ENCODE results near the gene LCORL. TPM values are rescaled to one million over a fixed set of nuclear protein-coding genes. Genes with fewer than 3 reads are reported as not detected.

LCORL gene
- total RNA-seq, 1 donor: 15.9 TPM

DNA sequence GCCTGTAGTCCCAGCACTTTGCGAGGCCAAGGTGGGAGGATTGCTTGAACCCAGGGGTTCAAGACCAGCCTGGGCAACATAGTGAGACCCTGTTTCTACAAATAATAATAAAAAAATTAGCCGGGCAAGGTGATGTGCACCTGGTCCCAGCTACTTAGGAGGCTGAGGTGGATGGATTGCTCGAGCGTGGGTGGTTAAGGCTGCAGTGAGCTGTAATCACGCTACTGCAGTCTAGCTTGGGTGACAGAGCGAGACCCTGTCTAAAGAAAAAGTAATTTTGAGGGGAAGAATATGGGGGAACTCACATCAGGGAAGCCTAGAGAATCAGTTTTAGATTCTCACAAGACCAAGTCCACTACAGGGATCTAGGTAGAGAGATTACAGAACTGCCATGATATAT, 28.9 kb upstream of the LCORL start:
- H3K4me1 ChIP-seq (ENCODE audit: insufficient read depth, low read length): no peaks in the 10 kb centered on the region
- no peak overlapping the region for H2AFZ ChIP-seq (ENCODE audit: low read length)
- TF ChIP-seq, protein P1, sequence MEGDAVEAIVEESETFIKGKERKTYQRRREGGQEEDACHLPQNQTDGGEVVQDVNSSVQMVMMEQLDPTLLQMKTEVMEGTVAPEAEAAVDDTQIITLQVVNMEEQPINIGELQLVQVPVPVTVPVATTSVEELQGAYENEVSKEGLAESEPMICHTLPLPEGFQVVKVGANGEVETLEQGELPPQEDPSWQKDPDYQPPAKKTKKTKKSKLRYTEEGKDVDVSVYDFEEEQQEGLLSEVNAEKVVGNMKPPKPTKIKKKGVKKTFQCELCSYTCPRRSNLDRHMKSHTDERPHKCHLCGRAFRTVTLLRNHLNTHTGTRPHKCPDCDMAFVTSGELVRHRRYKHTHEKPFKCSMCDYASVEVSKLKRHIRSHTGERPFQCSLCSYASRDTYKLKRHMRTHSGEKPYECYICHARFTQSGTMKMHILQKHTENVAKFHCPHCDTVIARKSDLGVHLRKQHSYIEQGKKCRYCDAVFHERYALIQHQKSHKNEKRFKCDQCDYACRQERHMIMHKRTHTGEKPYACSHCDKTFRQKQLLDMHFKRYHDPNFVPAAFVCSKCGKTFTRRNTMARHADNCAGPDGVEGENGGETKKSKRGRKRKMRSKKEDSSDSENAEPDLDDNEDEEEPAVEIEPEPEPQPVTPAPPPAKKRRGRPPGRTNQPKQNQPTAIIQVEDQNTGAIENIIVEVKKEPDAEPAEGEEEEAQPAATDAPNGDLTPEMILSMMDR (IDR thresholded peaks at IDR 0.05; ENCODE audit: extremely low read depth, low read depth, low read length): no peak
- no peaks in the 10 kb centered on the region for H3K27me3 ChIP-seq (ENCODE audit: insufficient read depth, low read length)
- no peaks in the 10 kb centered on the region for H3K79me2 ChIP-seq (ENCODE audit: insufficient read depth, low read length)
- H3K36me3 ChIP-seq (ENCODE audit: insufficient read depth, low read length): no peaks in the 10 kb centered on the region
- no peak for DNase-seq (ENCODE audit: insufficient read length, low spot score, missing footprints)
- no peak overlapping the region for H3K4me3 ChIP-seq (ENCODE audit: insufficient read depth, low read length)
- no peaks in the 10 kb centered on the region for H4K20me1 ChIP-seq (ENCODE audit: insufficient read depth, low read length)
- no peak overlapping the region for H3K4me2 ChIP-seq (ENCODE audit: insufficient read depth, low read length)
- no peaks in the 10 kb centered on the region for H3K9me3 ChIP-seq (ENCODE audit: low read depth, low read length)
- H3K27ac ChIP-seq (ENCODE audit: low read depth, low read length): no peak overlapping the region

DNA sequence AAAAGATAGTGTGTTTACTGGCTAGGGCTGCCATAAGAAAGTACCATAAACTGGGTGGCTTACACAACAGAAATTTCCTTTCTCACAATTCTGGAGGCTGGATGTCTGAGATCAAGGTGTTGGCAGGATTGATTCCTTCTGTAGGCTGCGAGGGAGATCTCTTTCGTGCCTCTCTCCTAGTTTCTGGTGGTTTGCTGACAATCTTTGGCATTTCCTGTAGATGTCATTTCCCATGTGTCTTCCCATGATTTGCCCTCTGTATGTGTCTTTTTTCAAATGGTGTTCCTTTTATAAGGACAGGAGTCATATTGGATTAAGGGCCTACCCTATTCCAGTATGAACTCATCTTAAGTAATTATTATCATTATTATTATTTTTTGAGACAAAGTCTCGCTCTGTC, 27.9 kb upstream of the LCORL start:
- H3K79me2 ChIP-seq (ENCODE audit: insufficient read depth, low read length): no peaks in the 10 kb centered on the region
- no peaks in the 10 kb centered on the region for H3K9me3 ChIP-seq (ENCODE audit: low read depth, low read length)
- H3K27me3 ChIP-seq (ENCODE audit: insufficient read depth, low read length): no peaks in the 10 kb centered on the region
- no peak for DNase-seq (ENCODE audit: insufficient read length, low spot score, missing footprints)
- H2AFZ ChIP-seq (ENCODE audit: low read length): no peak overlapping the region
- H3K36me3 ChIP-seq (ENCODE audit: insufficient read depth, low read length): no peaks in the 10 kb centered on the region
- TF ChIP-seq, protein P1 (IDR thresholded peaks at IDR 0.05; ENCODE audit: extremely low read depth, low read depth, low read length): no peak
- H4K20me1 ChIP-seq (ENCODE audit: insufficient read depth, low read length): no peaks in the 10 kb centered on the region
- no peak overlapping the region for H3K4me2 ChIP-seq (ENCODE audit: insufficient read depth, low read length)
- H3K4me1 ChIP-seq (ENCODE audit: insufficient read depth, low read length): no peaks in the 10 kb centered on the region
- H3K4me3 ChIP-seq (ENCODE audit: insufficient read depth, low read length): no peak overlapping the region
- no peak overlapping the region for H3K27ac ChIP-seq (ENCODE audit: low read depth, low read length)

DNA sequence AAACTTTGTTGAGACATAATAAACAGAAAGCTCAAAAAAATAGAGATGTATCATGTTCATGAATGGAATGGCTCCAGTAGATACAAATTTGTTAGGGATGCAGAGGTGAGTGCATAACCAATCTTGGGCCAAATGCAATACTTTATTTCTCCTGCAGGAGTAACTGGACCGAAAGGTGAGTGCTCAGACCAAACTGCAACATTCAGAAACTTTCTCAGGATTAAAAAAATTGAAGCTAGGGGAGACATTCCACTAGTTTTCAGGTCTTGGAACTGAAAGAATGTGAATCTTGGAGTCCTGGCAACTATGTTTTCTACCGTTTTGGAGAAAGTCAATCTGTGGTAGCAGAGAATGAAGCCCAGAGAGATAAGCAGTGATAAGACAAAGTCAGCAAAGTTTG, 21.2 kb upstream of the LCORL start:
- DNase-seq (ENCODE audit: insufficient read length, low spot score, missing footprints): no peak
- H3K9me3 ChIP-seq (ENCODE audit: low read depth, low read length): no peaks in the 10 kb centered on the region
- no peak overlapping the region for H2AFZ ChIP-seq (ENCODE audit: low read length)
- H3K27me3 ChIP-seq (ENCODE audit: insufficient read depth, low read length): no peaks in the 10 kb centered on the region
- H4K20me1 ChIP-seq (ENCODE audit: insufficient read depth, low read length): no peaks in the 10 kb centered on the region
- no peaks in the 10 kb centered on the region for H3K4me1 ChIP-seq (ENCODE audit: insufficient read depth, low read length)
- H3K79me2 ChIP-seq (ENCODE audit: insufficient read depth, low read length): no peaks in the 10 kb centered on the region
- TF ChIP-seq, protein P1 (IDR thresholded peaks at IDR 0.05; ENCODE audit: extremely low read depth, low read depth, low read length): no peak
- no peak overlapping the region for H3K4me2 ChIP-seq (ENCODE audit: insufficient read depth, low read length)
- no peak overlapping the region for H3K27ac ChIP-seq (ENCODE audit: low read depth, low read length)
- H3K36me3 ChIP-seq (ENCODE audit: insufficient read depth, low read length): no peaks in the 10 kb centered on the region
- no peak overlapping the region for H3K4me3 ChIP-seq (ENCODE audit: insufficient read depth, low read length)

DNA sequence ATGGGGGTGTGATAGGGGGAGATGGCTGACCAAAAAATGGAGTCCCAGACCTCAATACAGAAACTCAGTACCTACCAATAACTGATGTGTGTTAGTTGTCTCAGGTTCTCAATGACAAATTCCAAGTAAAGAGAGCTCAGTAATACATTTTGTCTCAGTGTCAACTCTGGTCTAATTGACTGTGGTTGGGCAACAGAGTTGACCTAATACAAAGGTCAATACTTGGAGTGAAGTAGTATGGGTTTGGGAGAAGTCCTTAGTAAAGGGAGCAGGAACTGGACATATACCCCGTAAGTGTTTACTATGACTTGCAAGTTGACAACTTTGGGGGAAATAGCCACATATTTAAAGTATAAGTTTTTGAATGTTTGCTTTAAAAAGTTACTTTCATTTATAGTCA, 20.5 kb upstream of the LCORL start:
- Histone ChIP-seq H4K20me1 (ENCODE audit: insufficient read depth, low read length) (no peaks in the 10 kb centered on the region), H3K27me3 (ENCODE audit: insufficient read depth, low read length) (no peaks in the 10 kb centered on the region), H3K36me3 (ENCODE audit: insufficient read depth, low read length) (no peaks in the 10 kb centered on the region), H3K79me2 (ENCODE audit: insufficient read depth, low read length) (no peaks in the 10 kb centered on the region), H3K27ac (ENCODE audit: low read depth, low read length) (no peak overlapping the region), H3K9me3 (ENCODE audit: low read depth, low read length) (no peaks in the 10 kb centered on the region), H2AFZ (ENCODE audit: low read length) (no peak overlapping the region), H3K4me1 (ENCODE audit: insufficient read depth, low read length) (no peaks in the 10 kb centered on the region), H3K4me2 (ENCODE audit: insufficient read depth, low read length) (no peak overlapping the region), H3K4me3 (ENCODE audit: insufficient read depth, low read length) (no peak overlapping the region)
- TF ChIP-seq, protein P1 (IDR thresholded peaks at IDR 0.05; ENCODE audit: extremely low read depth, low read depth, low read length): no peak
- no peak for DNase-seq (ENCODE audit: insufficient read length, low spot score, missing footprints)
